LNCAP (cell line): ENCODE data around the gene HOXD9.
A peak's percentile ranks its signal among the peaks of the same experiment; 100 is the strongest.

ENCODE experiments used
- TF ChIP-seq, protein P1 (sequence below): fragments of 450-650 bp; IDR thresholded peaks from 2 replicates; pipeline ENCODE4 v1.5.1; 2017; ENCODE audit warnings: mild to moderate bottlenecking

The HOXD9 gene

GRCh38 chr2:176083796-176084261 is 38.7 kb upstream of the HOXD9 start, which contains the start of gene EVX2:
EVX2 (minus strand) TSS chr2:176083962; CDS start chr2:176083776, 186 bp downstream.
- TF ChIP-seq, protein P1, sequence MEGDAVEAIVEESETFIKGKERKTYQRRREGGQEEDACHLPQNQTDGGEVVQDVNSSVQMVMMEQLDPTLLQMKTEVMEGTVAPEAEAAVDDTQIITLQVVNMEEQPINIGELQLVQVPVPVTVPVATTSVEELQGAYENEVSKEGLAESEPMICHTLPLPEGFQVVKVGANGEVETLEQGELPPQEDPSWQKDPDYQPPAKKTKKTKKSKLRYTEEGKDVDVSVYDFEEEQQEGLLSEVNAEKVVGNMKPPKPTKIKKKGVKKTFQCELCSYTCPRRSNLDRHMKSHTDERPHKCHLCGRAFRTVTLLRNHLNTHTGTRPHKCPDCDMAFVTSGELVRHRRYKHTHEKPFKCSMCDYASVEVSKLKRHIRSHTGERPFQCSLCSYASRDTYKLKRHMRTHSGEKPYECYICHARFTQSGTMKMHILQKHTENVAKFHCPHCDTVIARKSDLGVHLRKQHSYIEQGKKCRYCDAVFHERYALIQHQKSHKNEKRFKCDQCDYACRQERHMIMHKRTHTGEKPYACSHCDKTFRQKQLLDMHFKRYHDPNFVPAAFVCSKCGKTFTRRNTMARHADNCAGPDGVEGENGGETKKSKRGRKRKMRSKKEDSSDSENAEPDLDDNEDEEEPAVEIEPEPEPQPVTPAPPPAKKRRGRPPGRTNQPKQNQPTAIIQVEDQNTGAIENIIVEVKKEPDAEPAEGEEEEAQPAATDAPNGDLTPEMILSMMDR = no peak

DNA sequence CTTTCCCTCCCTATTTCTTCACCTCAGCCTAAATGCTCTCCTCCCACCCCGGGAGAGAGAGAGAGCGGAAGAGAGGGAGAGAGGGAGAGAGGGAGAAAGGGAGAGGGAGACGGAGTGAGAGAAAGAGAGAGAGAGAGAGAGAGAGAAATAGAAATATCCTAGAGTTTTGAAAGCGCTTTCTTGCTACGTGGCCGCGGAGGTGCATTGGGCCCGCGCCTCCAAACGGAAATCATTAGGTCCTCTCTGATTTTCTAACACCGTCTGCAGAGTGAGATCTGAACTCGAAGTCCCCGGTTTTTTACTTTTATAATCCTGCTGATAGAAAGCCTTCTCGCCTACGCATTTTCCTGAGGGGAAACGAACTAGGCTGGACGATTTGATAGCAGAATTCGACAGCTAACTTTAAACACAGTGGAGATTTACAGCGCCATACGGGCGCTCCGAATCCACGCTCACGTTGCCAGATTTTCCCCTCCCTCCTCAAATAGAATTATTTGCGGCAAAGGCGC is 37.9 kb upstream of the HOXD9 start:
- TF ChIP-seq, protein P1 = no peak

GRCh38 chr2:176085120-176085788 is 37.3 kb upstream of the HOXD9 start:
- TF ChIP-seq, protein P1 = no peak

DNA sequence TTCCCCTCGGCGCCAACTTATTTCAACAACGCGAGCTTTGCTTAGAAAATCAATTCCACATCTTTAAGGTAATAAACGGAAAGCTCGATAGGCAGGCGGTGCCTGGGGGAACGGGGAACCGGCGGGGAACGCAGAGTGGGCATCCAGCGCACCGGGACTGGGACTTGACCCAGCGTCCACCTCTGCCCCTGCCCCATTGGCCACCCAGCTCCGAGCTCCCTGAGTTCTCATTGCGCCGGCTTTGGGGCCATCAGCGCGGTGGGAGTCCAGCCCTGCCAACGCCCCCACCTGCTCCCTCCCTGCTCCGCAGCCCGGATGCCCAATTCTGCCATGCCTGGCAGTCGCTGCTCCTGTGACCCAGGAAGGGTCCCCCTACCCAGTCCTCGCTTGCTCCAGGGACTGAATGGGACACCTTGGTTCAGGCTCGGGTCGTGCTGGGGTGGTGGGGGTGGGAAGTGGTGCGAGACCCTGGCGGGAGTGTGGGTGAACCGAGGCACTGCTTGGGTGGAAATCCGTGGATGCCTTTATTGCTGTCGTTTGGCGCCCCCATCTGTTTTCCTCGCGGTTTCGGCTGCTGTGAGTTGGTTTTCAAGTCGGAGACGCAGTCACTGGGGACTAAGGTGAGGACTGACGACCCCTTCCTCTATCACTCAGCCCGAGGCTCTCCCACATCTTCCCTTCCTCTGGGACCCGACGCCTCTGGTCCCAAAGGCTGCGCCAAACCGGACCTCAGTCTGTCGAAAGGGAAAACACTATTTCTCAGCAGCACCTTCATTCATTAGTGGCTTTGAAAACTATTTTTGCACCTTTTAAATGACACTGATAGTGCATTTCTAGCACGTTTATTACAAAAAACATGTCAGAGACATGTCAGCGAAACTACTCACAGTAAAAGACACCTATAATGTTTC is 36.4 kb upstream of the HOXD9 start:
- TF ChIP-seq, protein P1 = peak; percentile 60

DNA sequence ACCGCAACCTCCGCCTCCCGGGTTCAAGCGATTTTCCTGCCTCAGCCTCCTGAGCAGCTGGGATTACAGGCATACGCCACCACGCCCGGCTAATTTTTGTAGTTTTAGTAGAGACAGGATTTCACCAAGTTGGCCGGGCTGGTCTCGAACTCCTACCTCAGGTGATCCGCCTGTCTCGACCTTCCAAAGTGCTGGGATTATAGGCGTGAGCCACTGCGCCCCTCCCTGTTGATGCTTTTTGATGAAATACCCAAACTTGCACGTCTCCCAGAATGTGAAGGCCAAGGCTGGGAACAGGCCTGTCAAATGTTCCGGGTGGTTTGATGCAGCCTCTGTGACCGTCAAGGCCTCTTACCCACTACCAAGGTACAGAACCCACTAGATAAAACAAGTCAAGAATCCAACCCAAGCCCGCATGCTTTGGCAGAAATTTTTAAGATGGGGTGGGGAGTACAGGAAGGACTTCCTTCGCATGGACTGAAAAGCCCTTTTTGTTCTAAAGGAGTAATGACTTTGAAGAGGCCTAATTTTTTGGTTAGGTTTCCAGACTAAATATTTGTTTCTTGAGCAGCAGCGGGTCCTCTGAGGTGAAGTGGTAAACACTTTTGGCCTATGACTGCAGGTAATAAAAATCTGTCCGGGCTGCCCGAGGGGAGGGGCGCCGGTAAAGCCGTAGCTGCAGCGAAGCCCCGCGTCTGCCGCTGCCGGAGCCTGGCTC is 35.0 kb upstream of the HOXD9 start:
- TF ChIP-seq, protein P1 = no peak

DNA sequence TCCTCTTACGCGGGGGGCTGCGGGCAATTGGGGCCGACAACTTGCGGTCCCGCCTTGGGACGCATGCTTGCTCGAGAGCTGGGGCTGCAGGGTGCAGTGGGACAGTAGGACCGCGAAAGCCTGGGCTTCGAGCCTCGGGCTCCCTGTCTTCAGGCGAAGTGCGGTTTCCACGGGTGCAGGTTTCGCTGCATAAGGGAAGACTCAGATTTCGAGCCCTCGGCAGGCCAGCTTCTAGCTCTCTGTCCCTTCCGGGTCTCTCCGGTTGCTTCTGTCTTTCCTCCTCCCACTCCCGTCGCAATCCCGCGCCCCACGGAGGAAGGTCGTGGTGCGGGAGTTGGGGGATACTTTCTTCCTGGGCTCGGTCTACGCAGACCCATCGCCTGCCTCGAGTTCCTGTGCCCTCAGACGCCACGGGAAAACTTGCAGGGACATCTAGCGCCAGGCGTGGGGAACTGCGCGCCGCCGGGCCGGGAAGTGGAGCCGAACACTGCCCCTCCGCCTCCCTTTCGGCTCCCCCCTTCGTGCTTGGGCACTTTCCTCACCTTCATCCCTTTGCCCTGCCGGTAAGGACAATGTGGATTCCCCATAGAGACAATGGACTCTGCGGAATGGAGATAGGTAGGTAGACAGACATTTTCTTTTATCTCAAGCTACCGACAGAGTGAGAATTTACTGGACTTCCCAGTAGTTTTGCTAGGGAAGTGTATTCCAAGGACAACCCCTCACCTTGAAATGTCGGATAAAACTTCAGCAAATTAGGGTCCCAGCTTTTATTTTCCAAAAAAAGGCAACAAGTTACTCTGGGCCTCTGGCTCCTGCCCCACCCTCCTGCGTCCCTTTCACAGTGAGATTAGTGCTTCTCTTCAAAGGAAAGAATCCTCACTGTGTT is 34.2 kb upstream of the HOXD9 start:
- TF ChIP-seq, protein P1 = peak; percentile 84
